ENCODE data around the gene B9D1. TPM values are rescaled to one million over a fixed set of nuclear protein-coding genes. Genes with fewer than 3 reads are reported as not detected.
"Not testable (repeated sequence)": the region's sequence is repeated elsewhere in the genome, so short reads cannot be mapped to it uniquely, and the experiment has no call there.

The B9D1 gene
- total RNA-seq, 1 experiment from 2014 or later = 28.1 TPM

GRCh38 chr17:19359151-19359550, 3.4 kb downstream of the B9D1 start:
- DNase-seq (ENCODE audit: low spot score) = no peak

- DNase-seq (ENCODE audit: low spot score) = no peak
Observed at GRCh38 chr17:19357761-19358160, 4.8 kb downstream of the B9D1 start.

DNA sequence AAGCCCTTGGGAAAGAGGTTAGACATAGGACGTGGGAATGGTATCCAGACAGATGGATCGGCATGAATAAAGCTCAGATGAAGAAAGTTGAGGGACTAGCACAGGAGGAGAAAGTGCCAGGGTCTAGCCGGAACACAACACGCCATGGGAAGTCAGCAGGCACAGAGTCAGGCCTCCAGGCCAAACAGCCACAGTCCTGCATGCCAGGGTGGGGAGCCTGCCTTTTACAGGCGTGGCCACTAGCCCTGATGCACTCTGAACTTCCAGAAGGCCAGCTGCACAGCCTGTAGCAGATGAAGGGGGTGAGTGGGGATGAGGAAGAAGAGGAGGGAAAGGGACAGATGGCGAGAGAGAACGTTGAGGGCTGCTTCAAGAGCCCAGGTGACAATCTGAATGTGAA, 5.2 kb downstream of the B9D1 start:
- no peak for DNase-seq (ENCODE audit: low spot score)

DNA sequence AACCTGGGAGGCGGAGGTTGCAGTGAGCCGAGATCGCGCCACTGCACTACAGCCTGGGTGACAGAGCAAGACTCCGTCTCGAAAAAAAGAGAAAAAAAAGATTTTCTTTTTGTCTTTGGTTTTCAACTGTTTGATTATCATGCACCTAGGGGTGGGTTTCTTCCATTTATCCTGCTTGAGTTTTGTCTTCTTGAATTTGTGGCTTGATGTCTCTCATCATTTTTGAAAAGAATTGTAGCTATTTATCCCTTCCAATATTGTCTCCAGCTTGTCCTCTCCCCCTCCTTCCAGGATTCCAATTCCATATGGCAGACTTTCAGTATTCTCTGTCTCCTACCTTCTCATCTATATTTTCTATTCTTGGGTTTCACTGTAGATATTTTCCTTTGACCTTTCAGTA, 7.8 kb downstream of the B9D1 start:
- DNase-seq (ENCODE audit: low spot score) = no peak

DNA sequence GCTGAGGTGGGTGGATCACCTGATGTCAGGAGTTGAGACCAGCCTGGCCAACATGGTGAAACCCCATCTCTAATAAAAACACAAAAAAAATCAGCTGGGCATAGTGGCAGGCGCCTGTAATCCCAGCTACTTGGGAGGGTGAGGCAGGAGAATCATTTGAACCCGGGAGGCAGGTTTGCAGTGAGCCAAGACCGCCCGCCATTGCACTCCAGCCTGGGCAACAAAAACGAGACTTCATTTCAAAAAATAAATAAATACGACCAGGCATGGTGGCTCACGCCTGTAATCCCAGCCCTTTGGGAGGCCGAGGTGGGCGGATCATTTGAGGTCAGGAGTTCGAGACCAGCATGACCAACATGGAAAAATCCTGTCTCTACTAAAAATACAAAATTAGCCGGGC, 9.1 kb downstream of the B9D1 start:
- not testable (repeated sequence) for DNase-seq (ENCODE audit: low spot score)

- DNase-seq (ENCODE audit: low spot score) = no peak
Observed at GRCh38 chr17:19348806-19349205, 13.7 kb downstream of the B9D1 start.

DNA sequence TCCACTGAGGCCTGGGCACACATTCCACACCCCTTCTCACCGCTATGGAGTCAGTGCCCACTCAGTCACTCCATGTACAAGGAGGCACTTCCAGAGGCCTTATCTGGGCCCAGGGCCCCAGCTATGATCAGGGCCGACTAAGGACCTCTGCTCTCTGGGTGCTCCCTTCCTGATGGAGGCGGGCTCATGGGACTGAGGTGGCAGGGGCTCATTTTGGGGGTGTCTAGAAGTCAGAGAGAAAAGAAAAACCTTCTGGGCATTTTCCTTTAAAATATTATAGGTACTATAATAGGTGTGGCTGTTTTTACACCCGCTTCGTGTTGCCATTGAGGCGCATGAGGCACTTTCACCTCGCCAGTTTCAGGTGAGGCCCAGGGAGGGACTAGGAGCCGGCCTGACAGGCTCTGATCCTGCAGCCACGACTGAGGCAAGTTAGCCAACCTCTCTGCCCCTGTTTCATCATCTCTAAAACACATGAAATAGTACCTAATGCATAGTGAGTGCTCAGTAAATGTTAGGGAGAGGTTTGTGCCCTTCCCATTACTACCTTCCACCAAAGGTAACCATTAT, 14.4 kb downstream of the B9D1 start:
- DNase-seq (ENCODE audit: low spot score) = no peak

DNA sequence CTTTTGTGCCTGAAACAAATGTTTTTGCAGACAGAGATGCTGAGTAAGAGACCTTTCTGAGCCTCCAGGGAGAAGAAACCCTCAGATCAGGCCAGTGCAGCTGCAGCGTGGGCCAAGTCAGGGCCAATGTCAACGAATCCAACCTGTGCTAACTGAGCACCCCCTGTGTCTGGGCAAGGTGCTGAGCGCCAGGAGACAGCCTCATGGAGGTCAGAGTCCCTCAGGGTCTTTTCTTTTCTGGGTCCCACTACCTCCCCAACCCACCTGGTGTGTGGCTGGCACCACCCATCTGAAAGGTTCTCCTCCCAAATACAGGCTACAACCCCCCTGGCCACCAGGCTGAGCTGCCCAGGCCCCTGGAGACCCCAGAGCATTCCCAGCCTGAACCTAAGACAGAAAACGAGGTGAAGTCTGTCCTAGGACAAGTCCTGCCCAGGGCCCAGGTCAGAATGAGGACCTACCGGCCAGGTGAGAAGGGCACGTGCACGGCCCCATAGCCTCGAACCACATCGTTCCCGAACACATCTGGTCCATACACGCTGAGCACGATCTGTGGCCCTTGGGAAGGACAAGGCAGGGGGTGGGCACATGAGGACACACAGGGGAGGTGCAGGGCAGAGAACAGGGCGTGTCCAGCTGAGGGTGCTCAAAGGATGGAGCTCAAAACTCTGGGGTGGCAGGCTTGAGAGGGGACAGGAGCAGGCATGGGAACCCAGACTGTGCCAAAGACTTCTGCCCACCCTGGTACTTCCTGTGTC, 15.0 kb downstream of the B9D1 start:
- no peak for DNase-seq (ENCODE audit: low spot score)

DNA sequence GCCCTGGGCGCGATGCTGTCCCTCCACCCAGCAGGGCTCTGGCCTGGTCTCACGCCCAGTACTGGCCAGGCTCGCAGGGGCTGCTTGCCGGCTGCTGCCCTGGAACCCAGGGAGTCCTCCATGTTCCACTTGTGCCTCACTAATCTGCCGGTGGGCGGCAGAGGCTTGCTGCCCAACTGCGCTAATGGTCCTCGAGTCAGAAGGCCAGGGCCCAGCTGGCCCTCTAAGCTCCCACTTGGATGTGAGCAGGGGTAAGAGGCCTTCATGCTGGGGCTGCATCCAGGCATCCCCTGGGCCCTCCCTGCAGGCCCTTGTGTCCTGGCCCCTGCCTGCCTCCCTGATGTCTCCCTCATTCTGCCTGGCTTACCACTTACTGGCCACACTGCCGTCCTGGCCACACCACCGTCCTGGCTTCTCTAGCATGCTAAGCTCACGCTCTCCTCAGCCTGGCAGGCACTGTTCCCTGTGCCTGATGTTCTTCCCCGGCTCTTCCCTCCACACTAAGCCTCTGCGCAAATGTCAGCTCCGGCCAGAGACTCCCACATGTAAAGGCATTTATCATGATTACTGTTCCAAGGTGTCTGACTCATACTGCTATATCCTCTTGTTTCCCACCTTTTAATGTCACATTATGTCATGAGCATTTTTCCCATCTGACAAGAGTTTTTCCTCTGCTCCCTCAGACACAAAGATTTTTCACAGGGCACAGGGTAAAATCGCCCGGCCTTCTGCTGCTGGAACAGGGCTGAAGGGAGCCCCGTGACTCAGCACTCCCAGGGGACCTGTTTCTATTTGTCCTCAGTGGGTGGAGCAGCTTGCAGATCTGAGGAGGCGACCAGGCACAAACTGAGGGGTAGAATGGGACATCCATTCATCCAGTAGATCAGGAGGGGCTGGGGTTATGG, 15.9 kb downstream of the B9D1 start:
- peak; percentile 62 for DNase-seq (ENCODE audit: low spot score)

- no peak for DNase-seq (ENCODE audit: low spot score)
Observed at GRCh38 chr17:19345486-19346350, 16.8 kb downstream of the B9D1 start.

DNA sequence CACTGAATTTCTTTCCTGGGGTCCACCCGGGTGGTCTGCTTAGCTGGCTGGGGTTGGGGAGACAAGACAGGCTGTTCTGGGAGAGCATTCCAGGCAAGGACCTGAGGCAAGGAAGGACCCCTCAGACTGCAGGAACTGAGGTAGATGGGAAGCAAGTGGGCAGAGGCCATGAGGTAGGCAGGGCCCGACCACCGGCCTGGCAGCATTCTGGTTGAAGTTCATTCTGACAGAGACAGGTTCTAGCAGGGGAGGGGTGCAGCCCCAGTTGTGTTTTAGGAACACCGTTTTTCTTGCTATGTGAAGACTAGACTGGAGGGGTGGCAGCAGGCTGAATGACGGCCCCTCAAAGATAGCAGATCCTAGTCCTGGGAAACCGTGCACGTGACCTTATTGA, 17.5 kb downstream of the B9D1 start:
- no peak for DNase-seq (ENCODE audit: low spot score)

DNA sequence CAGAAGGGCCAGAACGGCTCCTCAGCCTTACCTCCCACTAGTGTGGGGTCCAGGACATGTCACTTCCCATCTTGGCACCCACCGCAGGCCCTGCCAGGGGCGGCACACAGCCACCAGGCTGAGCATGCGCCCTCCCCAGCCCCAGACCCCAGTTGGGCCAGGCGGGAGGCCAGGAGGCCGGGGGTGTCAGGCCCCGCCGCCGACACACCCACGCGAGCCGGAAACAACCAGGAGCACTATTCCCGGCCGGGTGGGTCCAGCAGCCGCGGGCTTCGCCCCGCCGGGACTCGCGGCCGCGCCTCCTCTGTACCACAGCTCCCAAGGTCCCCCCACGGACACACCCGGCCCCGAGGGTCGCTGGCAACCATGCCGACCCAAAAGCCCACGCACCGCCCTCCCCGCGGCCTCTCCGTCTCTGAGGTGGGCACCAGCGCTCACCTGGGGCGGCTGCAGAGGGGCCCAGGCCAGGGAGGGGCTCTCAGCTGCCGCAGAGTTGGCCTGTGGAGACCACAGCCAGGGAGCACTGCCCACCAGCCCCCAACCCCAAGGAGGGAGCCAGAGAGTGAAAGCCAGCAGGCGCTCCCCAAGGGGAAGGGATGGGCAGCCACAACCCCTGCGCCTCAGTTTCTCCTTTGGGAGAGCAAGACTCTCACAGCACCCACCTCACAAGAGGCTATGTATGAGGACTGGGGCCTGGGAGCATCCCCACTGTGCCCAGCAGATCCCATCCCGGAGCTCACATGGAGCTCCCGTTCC, 18.0 kb downstream of the B9D1 start:
- DNase-seq (ENCODE audit: low spot score) = no peak

GRCh38 chr17:19343671-19344151, 18.8 kb downstream of the B9D1 start:
- DNase-seq (ENCODE audit: low spot score) = no peak

- no peak for DNase-seq (ENCODE audit: low spot score)
Observed at GRCh38 chr17:19343256-19343630, 19.3 kb downstream of the B9D1 start.

DNA sequence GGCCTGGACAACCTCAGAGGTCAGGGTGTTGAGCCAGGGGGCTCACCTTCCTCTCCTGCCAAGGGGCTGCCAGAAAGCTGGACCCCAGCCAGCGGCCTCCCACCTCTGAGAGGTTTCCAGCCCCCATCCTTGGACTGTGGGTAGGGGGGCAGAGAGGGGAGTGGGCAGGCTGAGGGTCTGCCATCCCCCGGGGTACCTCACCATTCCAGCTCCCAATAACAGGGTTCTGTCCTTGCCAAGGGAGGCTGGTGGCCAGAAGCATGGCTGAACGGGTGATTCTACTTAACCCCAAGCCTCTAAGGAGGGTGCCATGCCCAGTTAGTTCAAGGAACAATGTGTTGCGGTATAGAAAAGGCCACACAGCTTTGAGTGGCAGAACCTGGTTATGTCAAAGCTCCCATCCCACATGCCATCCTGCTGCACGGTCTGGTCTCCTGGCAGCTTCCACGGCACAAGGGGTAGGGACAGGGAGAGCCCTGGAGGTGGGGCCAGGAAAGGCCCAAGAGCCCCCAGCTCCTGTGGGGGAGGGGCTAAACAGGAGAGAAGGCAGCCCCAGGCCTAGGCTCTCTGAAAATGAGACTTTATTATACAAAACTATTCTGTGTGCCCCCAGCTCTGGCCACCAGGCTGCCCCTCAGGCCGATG, 19.8 kb downstream of the B9D1 start:
- no peak for DNase-seq (ENCODE audit: low spot score)

DNA sequence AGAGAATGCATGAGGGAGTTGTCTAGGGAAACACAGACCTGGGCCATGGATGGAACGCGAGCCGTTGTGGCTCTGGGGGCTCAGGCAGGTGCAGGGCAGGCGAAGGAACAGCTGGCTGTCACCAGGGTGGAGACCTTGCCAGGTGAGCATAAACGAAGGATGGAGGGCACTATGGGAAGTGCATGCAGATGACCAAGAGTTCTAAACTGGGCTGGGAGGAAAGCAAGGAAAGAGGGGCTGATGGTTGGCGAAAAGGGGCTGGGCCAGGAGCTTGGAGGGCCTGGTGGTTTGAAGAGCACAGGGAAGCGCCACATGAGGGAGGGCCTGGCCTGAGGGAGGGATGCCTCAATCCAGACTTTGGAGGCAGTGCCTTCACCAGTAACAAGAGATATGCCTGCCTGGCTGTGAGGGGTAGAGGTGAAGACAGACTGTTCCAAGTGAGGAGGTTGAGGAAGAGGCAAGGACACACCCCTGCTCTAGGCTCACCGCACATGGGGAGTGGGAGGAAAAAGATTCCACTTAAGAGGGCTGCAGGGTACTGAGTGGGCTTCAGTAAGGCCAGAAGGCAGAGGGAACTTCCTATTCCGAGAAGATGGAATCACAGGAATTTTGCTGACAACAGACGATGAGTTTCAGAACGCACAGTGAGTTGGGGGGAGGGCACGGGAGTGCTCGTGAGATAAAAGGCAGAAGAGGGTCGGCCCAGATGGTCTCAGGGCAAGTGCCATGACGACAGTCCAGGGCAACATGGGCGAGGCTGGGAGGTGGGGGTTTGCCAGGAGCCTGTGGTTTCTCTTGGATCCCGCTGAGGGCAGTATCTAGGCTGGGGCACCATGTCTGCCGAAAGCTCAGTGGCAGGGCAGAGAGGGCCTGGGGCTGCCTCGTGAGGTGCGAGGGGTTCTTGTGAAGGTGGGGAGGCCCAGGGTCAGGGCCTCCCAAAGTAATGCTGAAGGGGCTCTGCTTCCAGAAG, 20.6 kb downstream of the B9D1 start:
- DNase-seq (ENCODE audit: low spot score) = no peak

DNA sequence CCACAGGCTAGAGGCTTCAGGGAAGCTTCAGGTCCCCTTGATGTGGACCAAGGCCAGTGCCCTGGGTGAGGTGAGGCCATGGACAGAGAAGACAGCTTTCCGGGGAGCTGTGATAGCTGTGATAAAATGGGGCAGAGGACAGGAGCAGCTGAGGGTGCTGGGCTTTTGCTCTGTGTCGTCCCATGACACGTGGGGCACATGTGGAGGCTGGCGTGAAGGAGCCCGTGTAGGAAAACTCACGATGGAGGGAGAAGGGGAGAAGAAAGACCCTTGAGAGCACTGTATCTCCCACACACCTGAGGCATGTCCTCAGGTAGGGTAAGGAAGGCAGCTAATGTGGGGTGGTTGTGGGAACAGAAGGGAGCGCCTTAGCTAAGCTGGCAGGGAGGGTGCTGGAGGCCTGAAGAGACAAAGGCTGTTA, 21.3 kb downstream of the B9D1 start:
- no peak for DNase-seq (ENCODE audit: low spot score)

GRCh38 chr17:19339341-19339815, 23.1 kb downstream of the B9D1 start:
- DNase-seq (ENCODE audit: low spot score) = no peak

Data from HT-29 (cell line).